SK-MEL-5 (cell line): ENCODE measurements around the gene BAAT. TPM values are rescaled to one million over a fixed set of nuclear protein-coding genes. Genes with fewer than 3 reads are reported as not detected.

ENCODE experiments used
- small RNA-seq, 2 experiments: library from RNA; depleted of rRNA; stranded (forward); fragments of <200 nt; gene quantifications; one replicate each; pipeline ENCODE3, GENCODE V24; 2014
- total RNA-seq: library from RNA; depleted of rRNA; stranded (reverse); fragments of >200 nt; shearing (Covaris generic); gene quantifications from 2 replicates; pipeline ENCODE4 v1.2.3, GENCODE V29; 2014; rRNA removed

Gene BAAT
- total RNA-seq, 1 experiment from 2014 or later = 0.85 TPM

Small RNAs within 50 kb of the gene (small RNA-seq; reads per million reads assigned to genes)
- gene RF00322 = 0 reads per million in 2 experiments

Other genes starting within 250 kb of the BAAT start
- 33.8 and 33.9 TPM in 2 replicates for gene MRPL50, start 13.6 kb upstream of the BAAT start, total RNA-seq
- gene ZNF189, start 13.8 kb upstream of the BAAT start, total RNA-seq = 14.6 and 14.9 TPM in 2 replicates
- not detected in 2 replicates for gene ALDOB, start 50.8 kb upstream of the BAAT start, total RNA-seq
- gene RNF20, start 148.8 kb upstream of the BAAT start, total RNA-seq = 30.9 and 31.8 TPM in 2 replicates
- not detected in 2 replicates for gene PPP3R2, start 210.0 kb upstream of the BAAT start, total RNA-seq